Ecto neural progenitor cell (in vitro differentiated cells): Measurements from ENCODE around the gene MACO1.
"Not testable (repeated sequence)": the region's sequence is repeated elsewhere in the genome, so short reads cannot be mapped to it uniquely, and the experiment has no call there.

ENCODE experiments used
- DNase-seq: peaks from one replicate; pipeline ENCODE4 v3.0.0-alpha.2; 2018; ENCODE audit warnings: low spot score

Gene MACO1

GRCh38 chr1:25430073-25430966, at the start of gene MACO1:
MACO1 (plus strand) TSS chr1:25430897; CDS start chr1:25431099, 202 bp downstream.
- DNase-seq = peak; percentile 98

GRCh38 chr1:25382543-25382942, 48.2 kb upstream of the MACO1 start:
- DNase-seq = not testable (repeated sequence)

GRCh38 chr1:25383090-25383489, 47.6 kb upstream of the MACO1 start:
- not testable (repeated sequence) for DNase-seq

- DNase-seq = not testable (repeated sequence)
Observed at GRCh38 chr1:25383875-25384274, 46.8 kb upstream of the MACO1 start.

- not testable (repeated sequence) for DNase-seq
Observed at GRCh38 chr1:25387096-25387495, 43.6 kb upstream of the MACO1 start.

GRCh38 chr1:25388691-25389090, 42.0 kb upstream of the MACO1 start:
- not testable (repeated sequence) for DNase-seq

- not testable (repeated sequence) for DNase-seq
Observed at GRCh38 chr1:25389721-25390120, 41.0 kb upstream of the MACO1 start.

GRCh38 chr1:25392841-25393240, 37.9 kb upstream of the MACO1 start:
- no peak for DNase-seq

- DNase-seq = not testable (repeated sequence)
Observed at GRCh38 chr1:25397549-25397948, 33.1 kb upstream of the MACO1 start.

GRCh38 chr1:25398079-25398478, 32.6 kb upstream of the MACO1 start:
- not testable (repeated sequence) for DNase-seq

- DNase-seq = not testable (repeated sequence)
Observed at GRCh38 chr1:25402947-25403803, 27.5 kb upstream of the MACO1 start.

- not testable (repeated sequence) for DNase-seq
Observed at GRCh38 chr1:25405731-25406305, 24.9 kb upstream of the MACO1 start.

GRCh38 chr1:25409641-25410427, 20.9 kb upstream of the MACO1 start:
- not testable (repeated sequence) for DNase-seq

- not testable (repeated sequence) for DNase-seq
Observed at GRCh38 chr1:25412872-25413623, 17.6 kb upstream of the MACO1 start.

- DNase-seq = not testable (repeated sequence)
Observed at GRCh38 chr1:25414157-25414556, 16.5 kb upstream of the MACO1 start.

- DNase-seq = not testable (repeated sequence)
Observed at GRCh38 chr1:25414578-25414977, 16.1 kb upstream of the MACO1 start.

GRCh38 chr1:25417280-25417679, 13.4 kb upstream of the MACO1 start:
- not testable (repeated sequence) for DNase-seq

GRCh38 chr1:25419339-25419738, 11.4 kb upstream of the MACO1 start:
- not testable (repeated sequence) for DNase-seq

- DNase-seq = not testable (repeated sequence)
Observed at GRCh38 chr1:25420715-25421114, 10.0 kb upstream of the MACO1 start, which contains the start of gene RHCE. RHCE (minus strand) TSS chr1:25420825; CDS start chr1:25420786, 39 bp downstream.

- DNase-seq = not testable (repeated sequence)
Observed at GRCh38 chr1:25423206-25423605, 7.5 kb upstream of the MACO1 start.
